ENCODE results near the gene AVPR2.

DNA sequence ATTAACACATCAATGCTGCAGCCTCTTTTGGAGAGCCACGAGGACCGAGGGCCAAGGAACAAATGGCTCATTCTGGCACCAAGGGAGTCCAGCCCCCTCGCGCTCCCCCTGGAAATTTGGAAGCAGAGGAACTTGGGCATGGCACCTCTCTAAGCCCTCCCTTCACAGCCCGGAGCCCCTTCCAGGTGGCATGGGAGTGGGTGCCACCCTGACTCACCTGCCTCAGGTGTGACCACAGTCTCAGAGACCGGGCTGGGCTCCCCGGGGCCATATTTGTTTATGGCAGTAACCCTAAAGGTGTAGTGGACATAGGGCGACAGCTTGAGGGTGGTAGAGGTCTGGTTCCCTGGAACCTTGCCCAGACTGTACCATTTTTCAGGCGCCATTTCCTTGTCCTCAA lies 37.3 kb upstream of the AVPR2 start:
- TF ChIP-seq, protein P1, sequence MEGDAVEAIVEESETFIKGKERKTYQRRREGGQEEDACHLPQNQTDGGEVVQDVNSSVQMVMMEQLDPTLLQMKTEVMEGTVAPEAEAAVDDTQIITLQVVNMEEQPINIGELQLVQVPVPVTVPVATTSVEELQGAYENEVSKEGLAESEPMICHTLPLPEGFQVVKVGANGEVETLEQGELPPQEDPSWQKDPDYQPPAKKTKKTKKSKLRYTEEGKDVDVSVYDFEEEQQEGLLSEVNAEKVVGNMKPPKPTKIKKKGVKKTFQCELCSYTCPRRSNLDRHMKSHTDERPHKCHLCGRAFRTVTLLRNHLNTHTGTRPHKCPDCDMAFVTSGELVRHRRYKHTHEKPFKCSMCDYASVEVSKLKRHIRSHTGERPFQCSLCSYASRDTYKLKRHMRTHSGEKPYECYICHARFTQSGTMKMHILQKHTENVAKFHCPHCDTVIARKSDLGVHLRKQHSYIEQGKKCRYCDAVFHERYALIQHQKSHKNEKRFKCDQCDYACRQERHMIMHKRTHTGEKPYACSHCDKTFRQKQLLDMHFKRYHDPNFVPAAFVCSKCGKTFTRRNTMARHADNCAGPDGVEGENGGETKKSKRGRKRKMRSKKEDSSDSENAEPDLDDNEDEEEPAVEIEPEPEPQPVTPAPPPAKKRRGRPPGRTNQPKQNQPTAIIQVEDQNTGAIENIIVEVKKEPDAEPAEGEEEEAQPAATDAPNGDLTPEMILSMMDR (IDR thresholded peaks at IDR 0.05): no peak
- no peak for TF ChIP-seq POLR2A (IDR thresholded peaks at IDR 0.05)

Data from ovary (tissue), 3 donors.